GM21717 (cell line): ENCODE data around the gene SLC27A6.
"Not testable (repeated sequence)": the region's sequence is repeated elsewhere in the genome, so short reads cannot be mapped to it uniquely, and the experiment has no call there.

ENCODE experiments used
- ATAC-seq: cut with Tn5 transposase; IDR thresholded peaks from one replicate; pipeline ENCODE4 v1.9.1; 2021; ENCODE audit warnings: mild to moderate bottlenecking, moderate library complexity; ENCODE audit not compliant: unreplicated experiment

Gene SLC27A6

DNA sequence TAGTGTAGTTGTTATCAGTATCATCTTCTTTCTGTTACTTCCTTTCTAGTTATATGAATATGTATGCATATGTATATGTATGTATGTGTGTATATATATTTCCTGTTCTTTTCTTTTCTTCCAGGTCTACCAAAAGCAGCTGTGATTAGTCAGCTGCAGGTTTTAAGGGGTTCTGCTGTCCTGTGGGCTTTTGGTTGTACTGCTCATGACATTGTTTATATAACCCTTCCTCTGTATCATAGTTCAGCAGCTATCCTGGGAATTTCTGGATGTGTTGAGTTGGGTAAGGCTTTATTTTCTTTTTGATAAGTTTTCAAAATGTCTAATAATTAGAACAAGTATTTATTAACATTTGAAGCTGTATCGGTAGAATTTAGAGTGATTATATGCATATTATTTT lies 23.2 kb downstream of the SLC27A6 start:
- ATAC-seq, result no peak

DNA sequence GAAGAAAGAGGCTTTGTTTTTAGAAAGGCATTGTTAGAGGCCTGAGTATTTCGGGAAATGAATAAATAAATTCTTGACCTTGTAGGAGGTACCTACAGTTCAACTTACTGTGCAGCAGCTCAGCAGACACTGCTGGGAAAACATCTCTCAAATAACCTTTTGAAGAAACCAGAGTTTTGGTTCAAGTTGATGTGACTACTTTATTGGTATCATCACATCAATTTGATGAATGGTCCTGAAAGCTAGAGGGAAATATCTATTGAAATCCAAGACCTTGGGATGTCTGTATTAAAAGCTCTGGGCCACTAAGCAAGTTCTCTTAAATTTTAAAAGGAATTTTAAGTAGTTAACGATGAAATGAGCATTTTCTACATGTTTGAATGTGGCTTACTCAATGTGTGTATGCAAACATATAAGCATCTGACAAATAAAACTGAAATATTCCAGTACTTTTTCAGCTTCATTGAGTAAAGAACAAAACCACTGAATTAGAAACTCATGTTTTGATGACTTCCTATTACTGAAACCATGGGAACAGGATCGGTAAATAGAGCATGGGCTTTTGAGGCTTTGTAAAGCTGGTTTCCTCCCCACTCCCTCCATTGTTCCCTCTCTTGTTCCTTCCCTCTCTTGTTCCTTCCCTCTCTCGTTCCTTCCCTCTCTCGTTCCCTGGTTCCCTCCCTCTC lies 36.7 kb downstream of the SLC27A6 start:
- ATAC-seq, result no peak

DNA sequence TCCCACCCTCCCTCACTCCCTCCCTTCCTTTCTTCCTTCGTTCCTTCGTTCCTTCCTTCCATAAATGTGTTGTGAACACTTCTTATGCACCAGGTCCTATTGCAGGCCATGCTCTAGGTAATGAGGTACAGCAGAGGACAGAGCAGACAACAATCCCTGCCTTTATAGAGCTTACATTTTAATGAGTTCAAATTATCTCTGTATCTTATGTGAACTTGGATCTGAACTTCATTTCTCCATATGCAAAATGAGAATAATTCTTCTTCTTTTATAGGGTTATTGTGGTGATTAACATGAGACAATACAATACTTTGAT lies 37.2 kb downstream of the SLC27A6 start:
- ATAC-seq, result no peak

DNA sequence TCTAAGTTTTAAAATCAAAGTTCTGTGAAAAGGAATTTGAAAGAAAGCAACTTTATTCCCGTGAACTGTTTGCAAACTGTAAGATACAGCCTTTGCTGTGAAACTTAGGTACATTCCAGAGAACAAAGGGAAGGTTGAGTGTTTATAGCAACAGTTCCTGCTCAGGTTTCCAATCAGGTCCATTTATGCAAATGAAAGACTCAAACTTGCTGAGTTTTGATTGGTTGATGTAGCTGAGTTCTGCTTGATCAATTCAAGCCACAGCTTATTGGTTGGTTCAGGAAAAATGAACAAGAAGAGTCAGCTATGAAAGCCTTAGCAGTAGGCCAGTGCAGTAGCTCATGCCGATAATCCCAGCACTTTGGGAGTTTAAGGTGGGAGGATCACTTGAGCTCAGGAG lies 37.9 kb downstream of the SLC27A6 start:
- ATAC-seq, result no peak

DNA sequence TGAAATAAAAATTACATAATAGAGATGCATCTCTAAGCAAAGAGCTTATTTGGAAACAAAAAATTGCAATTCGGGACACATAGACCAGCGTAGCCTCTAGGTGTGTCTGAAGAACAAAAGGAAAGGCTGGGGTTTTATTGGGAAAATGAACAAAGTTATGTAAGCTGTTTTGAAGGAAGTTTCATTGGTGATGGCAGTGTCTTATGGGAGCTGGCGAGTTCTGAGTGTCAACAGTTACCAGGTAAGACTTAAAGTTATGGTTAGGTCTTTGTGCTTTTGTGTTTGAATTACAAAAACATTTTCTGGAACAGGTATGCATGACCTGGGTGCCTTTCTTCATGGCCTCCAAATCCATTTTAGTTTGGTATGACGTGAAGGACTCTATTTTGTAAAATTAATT lies 48.9 kb downstream of the SLC27A6 start:
- no peak for ATAC-seq

DNA sequence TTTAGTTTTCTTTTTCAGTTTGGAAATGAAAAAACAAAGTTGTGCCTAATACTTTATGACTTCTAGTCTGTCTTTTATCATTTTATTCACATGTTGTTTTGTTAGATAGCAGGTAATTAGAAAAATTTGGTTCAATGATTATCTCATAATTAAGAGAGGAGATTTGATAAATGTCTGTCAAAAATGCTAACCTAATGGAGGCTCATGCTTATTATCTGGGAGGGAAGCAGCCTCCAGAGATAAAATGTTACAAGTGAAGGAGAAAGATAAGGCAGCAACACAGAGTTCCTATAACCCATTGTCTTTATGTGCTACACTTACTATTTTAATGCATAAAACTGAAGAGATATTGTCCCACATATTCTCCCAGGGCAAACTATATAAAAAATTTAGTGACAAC lies 53.5 kb downstream of the SLC27A6 start:
- no peak for ATAC-seq

DNA sequence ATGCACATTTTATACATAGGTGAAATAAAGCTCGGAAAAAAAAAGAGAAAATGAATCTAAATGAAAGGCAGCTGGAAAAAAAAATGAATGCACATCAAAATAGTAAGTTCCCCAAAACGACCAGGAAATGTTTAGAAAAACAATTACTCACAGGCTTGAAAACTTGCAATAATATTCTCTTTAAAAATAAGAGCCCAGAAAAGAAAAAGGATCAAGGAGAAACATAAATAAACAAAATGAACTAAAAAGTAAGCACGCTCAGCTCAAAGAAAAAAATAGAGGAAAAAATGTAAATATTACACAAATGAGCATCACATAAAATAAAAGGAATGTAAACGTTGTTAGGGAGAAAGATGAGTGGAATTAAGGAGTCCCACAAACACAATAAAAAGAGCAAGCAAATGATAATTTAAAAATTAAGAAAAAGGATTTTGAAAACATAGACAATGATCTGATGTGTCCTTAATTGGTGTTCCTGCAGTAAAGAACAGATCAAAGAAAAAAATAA lies 54.2 kb downstream of the SLC27A6 start:
- no peak for ATAC-seq

DNA sequence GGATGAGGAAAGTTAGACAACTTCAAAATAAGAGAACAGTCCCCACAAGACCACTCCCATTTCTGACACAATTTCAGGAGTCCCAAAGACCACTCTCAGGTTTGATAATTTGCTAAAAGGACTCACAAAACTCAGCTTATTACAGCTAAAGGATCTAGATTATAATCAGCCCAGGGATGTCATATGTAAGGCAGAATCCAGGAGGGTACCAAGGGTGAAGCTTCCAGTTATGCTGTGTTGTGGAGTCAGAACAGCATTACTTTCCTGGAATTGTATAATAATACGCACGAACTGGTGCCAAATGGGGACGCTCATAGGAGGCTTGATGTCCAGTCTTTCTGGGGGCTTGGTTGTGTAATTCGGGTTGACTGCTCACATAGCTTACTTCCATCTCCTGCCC lies 55.4 kb downstream of the SLC27A6 start:
- no peak for ATAC-seq

DNA sequence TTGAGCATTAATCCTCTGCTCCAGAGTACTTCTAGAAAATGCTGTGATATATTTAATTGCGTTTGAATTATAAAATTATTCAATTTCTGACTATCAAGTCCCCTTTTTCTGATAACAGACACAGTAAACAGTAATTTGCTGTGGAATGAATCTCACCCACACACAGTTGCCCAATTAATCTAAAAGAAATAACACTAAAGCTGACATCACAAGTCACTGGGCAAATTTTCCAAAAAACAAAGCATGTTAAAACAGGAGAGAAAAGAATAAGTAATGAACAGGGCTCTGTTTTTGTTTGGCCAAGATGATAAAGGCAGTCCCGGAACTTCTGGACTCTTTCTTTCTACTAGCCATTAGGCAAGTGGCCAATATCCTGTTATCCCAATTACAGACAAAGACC lies 56.5 kb downstream of the SLC27A6 start:
- ATAC-seq, result no peak

DNA sequence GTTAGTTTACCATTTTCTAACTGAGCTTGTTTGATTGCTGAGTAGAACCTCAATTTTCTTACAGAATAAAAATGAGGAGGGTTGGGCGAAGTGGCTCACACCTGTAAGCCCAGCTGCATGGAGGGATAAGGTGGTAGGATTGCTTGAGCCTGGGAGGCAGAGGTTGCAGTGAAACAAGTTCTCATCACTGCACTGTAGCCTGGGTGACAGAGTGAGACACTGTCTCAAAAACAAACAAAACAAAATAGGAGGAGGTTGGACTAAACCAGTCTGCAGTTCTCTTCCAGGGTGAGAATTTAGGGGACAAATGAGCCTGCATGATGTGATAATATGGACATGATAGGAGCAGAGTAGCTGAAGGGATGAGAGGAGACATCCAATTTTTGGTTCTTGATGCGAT lies 57.3 kb downstream of the SLC27A6 start:
- ATAC-seq, result no peak

DNA sequence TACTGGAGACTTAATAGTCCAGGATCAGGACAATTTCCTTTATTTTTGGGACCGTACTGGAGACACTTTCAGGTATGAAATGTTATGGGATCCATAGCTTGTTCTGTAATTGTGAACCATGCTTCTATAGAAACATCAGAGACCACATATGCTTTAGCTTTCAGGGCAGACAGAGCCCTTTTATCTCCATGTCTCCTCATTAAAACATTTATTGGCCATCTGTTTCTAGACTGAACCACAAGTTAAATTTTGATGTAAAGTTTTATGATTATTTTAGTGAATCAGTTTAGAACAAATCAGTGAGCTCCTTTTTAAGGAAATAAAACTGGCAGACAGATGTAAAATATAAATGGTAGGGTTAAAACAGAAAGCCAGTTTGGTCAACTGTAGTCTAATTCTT lies 62.0 kb downstream of the SLC27A6 start:
- ATAC-seq, result no peak

DNA sequence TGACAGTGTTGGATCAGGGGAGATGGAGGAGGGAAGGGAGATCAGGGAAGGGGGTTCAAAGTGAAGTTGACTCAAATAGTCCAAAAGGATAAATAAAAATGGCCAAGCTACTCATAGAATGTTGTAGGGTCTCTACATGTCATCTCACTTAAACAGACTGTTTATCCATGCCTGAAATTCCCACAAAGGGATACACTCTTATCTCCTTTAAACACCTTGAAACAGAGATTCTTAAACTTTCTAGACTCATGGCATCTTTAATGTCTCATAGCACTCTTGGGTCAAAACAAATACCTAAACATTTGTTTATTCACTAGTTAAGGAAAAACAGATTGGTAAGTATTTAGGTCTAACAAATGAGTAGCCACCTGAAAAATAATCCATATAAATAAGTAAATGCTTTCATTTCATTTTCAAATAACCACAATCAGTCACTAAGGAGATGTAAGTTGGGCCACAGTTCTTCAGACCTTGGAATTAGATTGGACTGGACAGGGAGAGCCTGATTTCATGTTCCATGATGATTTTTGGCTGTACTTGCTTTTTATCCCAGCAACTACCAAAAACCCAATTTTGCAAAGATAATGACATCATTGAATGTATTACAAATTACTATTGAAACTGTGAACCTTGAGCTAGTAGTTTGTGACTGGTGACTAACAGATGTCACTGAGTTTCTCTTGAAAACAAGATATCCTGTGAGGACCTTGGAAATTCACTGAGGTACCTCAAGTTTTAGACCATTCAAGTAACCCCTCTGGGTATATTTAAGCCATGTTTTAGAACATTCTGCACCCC lies 66.8 kb downstream of the SLC27A6 start:
- ATAC-seq, result no peak

DNA sequence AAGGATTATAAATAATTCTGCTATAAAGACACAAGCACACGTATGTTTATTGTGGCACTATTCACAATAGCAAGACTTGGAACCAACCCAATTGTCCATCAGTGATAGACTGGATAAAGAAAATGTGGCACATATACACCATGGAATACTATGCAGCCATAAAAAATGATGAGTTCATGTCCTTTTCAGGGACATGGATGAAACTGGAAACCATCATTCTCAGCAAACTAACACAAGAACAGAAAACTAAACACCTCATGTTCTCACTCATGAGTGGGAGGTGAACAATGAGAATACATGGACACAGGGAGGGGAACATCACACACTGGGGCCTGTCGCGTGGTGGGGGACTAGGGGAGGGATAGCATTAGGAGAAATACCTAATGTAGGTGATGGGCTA lies 71.0 kb downstream of the SLC27A6 start:
- not testable (repeated sequence) for ATAC-seq

DNA sequence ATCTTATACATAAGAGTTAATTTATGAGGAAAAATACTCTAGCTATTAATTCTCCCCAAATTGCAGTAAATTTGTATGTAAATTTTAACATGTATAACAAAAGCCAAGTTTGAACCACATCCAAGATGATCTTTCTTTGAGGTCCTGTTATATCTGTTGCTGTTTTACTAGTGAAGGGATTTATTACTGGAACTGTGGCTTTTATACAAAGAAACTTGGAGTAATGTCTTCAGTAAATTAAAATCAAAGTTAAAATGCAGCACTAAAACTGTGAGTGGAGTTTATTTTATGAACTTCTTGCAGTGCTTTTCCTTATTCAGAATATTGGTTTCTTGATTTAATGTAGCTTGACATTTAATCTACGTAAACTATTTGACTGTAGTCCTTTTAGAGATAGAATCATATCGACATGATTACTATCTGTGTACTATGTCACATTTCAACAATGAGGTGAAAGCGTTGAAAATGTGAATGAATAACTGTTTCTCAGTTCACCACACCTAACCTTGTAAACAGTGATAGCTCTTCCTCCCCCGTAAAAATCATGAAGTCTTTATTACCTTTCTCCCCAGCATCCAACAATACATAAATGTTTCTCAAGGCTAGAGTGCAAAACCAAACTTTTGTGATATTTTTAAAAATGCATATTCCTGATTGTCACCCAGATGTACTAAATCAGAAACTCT lies 76.1 kb downstream of the SLC27A6 start:
- ATAC-seq, result no peak

DNA sequence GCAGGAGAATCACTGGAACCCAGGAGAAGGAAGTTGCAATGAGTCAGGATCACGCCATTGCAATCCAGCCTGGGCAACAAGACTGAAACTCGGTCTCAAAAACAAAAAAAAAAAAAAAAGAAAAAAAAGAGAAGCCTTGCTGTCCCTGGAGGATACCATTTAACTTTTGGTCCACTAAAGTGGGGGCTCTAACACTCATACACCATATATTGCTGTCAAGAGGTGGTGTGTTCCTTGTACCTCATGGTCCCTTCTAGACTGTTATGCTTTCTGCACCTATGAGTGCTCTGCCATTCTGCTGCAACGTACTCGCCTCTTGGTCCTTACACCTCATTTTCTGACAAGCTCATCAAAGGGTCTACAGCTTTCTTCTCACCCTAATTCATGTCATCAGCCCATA lies 77.0 kb downstream of the SLC27A6 start:
- no peak for ATAC-seq

DNA sequence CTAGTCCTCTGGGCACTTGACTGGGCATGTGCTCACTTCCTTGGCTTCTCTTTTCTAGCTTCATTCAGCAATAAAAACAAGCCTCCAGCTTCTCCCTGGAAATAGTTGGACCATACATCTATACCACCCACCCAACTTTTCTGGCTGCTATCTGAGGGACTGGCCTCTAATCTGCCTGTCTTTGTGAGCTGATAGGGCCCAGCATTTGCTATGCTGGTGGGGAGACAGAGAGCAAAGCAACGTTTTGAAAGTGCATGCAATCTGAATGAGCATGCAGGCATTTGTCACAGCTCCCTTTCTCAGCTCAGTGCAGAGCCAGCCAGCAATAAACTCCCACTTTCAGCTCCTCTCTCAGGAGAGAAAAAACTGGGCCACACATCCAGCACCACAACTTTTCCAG lies 78.6 kb downstream of the SLC27A6 start:
- ATAC-seq, result no peak

DNA sequence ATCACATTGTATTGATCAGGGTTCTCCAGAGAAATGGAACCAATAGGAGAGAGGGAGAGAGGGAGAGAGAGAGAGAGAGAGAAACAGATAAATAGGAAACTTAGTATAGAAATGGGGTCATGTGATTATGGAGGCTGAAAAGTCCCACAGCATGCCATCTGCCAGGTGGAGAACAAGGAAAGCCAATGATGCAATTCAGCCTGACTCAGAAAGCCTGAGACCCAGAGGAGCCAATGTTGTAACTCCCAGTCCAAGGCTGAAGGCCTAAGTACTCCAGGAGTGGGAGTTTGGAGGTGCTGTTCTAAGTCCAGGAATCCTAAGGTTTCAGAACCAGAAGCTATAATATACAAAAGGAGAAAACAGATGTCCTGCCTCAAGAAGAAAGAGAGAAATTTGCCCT lies 80.9 kb downstream of the SLC27A6 start:
- ATAC-seq, result no peak

DNA sequence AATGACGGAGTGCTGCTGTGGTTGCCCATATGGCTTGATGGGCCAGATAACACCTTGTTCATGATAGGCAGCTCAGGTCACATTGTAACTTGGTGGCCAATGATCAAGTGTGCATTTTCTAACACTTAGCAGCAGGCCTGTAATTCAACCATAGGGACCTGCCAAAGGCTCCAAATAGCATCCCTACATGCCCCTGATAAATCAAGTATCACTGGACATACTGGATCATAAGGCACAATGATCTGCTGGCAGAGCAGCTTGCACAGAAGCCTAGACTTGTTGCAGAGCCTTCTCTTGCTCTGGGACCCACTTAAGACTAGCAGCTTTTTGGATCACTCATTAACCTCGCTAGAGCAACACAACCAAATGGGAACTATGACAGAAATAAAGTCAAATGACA lies 83.2 kb downstream of the SLC27A6 start:
- ATAC-seq, result no peak

DNA sequence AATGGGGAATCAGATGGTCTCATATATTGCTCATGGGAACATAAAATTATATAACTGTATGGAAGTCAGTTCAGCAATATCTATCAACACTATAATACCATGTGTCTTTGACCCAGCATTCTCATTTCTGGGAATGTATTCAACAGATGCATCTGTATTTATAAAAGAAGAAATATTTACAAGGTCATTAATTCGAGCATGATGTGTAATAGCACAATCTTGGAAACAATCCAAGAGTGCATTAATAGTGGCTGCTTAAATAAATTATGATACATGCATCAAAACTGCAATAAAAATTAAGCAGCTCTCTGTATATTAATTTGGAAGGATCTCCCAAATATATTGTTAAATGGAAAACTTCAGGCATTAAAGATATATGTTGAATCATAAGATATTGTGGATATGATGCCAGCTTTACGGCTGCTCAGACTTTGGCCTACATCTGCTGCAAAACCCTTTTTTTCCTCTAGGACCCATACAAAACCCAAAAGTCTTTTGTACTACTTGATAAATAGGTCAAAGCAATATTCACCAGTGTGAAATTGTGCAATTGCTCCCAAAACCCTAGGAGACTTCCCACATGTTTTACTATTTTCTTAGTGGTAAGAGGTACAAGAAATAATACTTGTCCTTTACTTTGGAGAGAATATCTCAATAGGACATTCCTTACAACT lies 84.0 kb downstream of the SLC27A6 start:
- ATAC-seq, result no peak

DNA sequence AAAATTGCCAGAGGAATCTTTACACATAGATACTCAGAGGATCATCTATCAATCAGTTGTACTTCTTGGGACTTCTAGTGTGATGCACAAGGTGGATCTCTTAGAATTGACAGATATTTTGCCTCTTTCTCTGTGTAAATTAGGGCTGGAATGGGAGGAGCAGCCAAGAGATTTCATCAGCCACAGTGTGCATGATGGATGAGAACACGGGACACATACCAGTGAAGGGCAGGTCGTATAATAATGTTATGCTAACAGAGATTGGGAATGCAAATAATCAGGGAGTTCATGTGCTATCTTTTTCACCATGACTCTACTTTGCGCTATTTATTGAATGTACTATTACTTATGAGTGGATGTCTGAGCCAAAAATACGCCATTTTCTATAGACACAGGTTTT lies 86.0 kb downstream of the SLC27A6 start:
- no peak for ATAC-seq

DNA sequence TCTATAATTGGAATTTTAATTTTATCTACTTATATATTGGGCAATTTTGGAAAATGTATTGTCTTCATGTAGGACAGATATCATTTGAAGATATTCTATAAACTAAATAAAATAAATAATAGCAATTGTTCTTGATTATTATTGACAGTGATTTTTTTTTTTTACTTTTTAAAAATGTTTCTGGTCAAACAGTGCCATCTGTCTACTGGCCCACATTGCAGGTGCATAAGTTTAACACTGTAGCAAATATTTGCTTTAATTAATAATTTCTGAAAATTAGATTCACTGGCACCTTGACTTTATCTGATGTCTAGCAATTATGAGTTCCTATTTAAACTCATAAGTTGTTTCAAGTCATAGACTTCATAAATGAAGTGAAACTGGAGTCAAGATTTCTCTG lies 88.2 kb downstream of the SLC27A6 start:
- no peak for ATAC-seq

DNA sequence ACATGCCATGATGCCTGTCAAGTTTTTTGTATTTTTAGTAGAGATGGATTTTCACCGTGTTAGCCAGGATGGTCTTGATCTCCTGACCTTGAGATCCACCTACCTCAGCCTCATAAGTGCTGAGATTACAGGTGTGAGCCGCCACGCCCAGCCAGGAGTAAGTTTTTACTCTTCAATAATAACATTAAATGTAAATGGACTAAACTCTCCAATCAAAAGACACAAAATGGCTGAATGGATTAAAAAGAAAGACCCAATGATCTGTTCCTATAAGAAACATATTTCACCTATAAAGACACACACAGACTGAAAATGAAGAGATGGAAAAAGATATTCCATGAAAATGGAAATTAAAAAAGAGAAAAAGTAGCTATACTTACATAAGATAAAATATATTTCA lies 92.0 kb downstream of the SLC27A6 start:
- no peak for ATAC-seq
